Middle frontal gyrus (tissue), 1 donor: Measurements from ENCODE around the gene CYRIA.

Experiments
- DNase-seq: peaks from one replicate; pipeline ENCODE4 v3.0.0-alpha.2; 2015; ENCODE audit warnings: low spot score; ENCODE audit errors: extremely low spot score

Gene CYRIA

DNA sequence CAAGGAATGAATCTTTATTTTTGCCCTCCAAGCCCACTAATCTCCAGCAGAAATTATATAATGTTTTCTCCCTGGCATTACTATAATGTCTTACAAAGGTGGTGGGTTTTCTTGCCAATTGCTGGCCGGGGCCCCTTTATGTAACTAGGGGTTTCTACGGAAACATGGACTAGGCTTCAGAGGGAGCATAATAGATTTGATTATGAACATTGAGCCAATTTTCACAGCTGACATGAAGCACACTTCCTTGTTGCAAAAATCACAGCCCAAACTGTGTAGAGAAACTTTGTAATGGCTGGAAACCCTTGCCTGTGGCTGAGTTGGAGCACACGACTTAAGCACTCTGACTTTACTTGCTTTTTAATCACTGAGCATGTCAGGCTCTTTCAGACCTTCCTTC is 3.8 kb upstream of the CYRIA start:
- DNase-seq = no peak

DNA sequence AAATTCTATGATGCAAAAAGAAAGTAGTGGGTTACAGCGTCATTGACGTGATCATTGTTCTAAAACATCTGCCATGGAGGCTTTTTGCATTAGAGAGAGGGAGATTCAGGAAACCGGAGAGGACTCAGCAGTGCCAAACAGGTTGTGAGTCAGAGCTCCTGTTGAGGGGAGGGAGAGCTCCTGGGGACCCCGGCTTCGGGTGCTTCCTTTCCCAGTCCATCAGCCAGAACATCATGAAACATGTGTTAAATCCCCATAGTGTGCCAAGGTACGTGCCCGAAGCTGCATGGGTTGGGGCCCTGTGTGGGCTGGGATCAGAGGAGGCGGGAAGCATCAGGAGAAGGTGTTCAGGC is 791 bp upstream of the CYRIA start:
- DNase-seq = no peak

GRCh38 chr2:16664809-16665747 is 556 bp downstream of the CYRIA start:
- DNase-seq = no peak

GRCh38 chr2:16664052-16664731 is 1.4 kb downstream of the CYRIA start:
- no peak for DNase-seq

DNA sequence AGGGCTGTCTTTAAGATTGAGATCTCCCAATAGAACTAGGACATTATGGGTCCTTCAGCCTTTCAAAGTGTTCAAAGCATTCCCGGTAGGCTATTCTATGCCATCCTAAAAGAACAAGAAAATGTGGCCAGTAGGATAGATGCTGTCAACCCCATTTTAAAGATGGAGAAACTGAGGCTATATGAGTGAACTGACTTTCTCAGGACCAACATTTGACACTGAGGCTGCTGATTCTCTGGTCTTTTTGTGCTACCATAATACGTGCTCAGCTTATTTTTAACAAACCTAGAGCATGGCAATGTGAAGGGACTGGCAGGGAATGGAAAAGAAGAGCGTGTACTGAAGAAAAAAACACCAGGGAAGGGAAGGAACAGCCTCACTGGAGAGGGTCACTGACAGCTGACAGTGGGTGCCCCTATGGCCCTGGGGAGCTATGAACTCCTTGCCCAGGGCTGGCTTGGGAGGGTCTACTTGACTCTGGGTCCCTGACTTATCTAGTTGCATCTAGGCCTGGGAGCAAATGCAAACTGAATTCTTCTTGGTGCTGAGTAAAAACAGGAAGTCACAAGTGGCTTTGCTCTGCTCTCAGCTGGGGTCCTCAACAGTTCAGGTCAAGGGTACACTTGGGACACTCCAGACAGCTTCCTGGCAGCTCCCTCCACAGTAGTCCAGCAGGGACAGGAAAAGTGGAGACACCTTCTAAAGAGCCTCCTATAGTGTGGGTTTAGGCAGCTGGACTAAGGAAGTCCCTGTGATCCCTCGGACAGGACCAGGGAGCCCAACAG is 2.3 kb downstream of the CYRIA start:
- no peak for DNase-seq

GRCh38 chr2:16661936-16662839 is 3.4 kb downstream of the CYRIA start:
- no peak for DNase-seq

DNA sequence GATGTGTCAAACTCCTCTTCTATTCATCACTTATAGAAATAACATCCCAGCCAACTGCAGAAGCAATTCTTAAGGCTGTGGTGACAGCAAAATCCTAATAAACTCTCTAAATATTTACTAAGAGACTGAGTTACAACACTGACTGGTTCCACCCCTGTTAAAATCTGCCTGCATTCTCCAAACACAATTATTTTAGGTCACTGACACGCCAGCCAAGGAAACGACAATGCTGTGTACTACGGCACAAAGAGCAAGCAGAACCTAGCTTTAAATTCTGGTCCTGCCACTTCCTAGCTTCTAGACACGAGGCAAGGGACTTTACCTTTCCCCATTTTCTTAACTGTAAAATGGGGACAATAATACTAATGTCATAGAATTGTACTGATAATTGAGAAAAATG is 4.1 kb downstream of the CYRIA start:
- no peak for DNase-seq

GRCh38 chr2:16660556-16660955 is 5.1 kb downstream of the CYRIA start:
- no peak for DNase-seq

- no peak for DNase-seq
Measured at GRCh38 chr2:16660114-16660513, 5.5 kb downstream of the CYRIA start.

GRCh38 chr2:16658076-16658739 is 7.4 kb downstream of the CYRIA start:
- DNase-seq = no peak

DNA sequence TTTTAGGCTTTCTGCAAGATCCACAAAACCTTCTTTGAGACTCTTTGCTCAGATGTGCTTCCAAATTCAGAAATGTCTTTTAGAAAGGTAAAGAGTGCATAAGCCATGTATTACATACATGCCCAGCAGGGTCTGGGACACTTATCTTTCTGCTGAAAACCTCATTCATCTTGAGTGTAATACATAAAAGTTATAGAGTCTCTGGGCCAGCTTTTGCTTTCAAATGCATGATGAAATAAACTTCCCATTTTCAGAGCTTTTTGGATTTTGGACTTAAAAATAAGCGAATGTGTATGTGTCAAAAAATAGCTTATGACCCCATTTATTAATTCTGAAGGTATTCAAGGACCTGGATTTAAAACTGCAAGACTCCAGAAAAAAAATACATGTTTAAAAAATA is 8.0 kb downstream of the CYRIA start:
- DNase-seq = no peak

DNA sequence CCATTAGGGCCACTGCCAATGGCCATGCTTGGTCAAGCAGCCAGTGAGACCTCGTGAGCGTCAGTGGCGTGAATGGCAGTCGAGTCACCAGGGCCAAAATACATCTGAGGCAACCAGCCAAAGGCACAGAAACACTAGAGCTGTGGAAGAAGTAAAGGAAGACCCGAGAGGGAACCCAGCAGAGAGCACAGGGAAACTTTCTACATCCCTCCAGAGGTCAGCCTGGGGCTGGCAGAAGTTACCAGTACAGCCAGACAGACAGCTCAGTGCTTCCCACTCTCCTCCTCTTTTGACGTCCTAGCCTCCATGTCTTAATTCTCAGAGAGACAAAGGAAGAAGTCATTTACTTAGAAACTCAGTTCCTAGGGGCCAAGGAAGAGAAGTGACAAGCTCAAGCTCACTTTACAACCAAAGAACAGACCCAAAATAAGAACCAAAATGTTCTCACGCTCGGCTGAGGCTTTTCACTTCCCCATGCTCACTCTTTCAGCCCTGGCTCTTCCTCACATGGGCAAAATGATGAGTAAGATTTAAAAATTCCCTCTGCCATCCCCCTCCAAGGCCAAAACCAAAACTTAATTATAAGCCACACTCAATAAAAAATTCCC is 8.7 kb downstream of the CYRIA start:
- no peak for DNase-seq

- no peak for DNase-seq
Measured at GRCh38 chr2:16655905-16656642, 9.6 kb downstream of the CYRIA start.

GRCh38 chr2:16655445-16655837 is 10.2 kb downstream of the CYRIA start:
- no peak for DNase-seq

DNA sequence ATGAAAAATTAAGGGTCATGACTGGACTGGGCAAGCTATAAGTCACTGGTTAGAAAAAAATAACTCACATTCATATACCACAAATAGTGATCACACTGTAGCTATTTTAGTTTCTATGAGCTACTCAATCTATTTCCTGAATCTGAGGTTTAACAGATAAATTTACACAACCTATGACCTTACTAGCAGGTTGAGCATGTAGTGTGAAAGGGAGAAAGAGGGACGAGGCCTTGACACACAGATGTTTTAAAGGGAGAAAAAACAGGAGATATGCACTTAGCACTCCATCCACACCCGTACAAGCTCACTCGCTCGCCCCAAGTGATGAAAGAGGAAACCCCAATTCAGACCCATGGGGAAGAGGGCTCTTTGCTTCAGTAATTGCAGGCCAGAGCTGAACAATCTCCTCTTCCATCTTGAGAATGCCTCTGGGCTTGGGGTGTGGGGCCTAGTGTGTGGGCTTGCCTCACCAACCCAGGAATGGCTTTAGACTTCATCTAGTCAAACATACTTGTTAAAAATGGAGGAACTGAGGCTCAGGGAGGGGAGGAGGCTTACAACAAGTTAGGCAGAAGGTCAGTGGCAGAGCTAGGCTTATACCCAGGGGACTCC is 10.7 kb downstream of the CYRIA start:
- no peak for DNase-seq

DNA sequence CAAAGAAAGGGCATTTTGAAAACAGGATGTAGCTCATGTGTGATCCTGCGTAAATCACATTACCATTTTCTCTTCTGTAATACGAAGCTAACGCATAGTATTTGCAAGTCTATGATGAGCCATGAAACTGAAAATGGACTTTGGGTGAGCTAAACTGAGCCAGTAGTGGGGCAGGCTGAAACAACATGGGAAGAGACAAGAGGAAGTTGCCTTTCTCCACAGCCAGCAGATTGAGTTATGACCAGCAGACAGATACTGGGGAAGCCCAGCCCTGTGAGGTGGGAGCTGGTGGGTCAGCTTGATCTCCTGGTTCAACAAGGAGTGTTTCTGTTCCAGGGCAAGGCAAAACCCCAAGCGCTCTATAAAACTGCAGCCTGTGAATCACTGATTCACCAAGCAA is 11.8 kb downstream of the CYRIA start:
- no peak for DNase-seq

- no peak for DNase-seq
Measured at GRCh38 chr2:16653083-16653375, 12.6 kb downstream of the CYRIA start.

- DNase-seq = no peak
Measured at GRCh38 chr2:16652296-16653082, 13.1 kb downstream of the CYRIA start.
